ENCODE results near the gene PDGFD. TPM values are rescaled to one million over a fixed set of nuclear protein-coding genes. Genes with fewer than 3 reads are reported as not detected.

The PDGFD gene
- polyA plus RNA-seq, 1 donor (not counting 4 experiments of a cell fraction or from before 2014, with no cell fraction given), result 0.28 TPM

GRCh38 chr11:104106136-104106754 is 57.7 kb downstream of the PDGFD start:
- Histone ChIP-seq H4K20me1 (ENCODE audit: control insufficient read depth, extremely low read depth, insufficient read depth, low read length) (no peaks in the 10 kb centered on the region), H3K36me3 (ENCODE audit: control insufficient read depth in 2 of 2, extremely low read depth in 1 of 2, insufficient read depth in 2 of 2, low read length in 2 of 2) (no peaks in the 10 kb centered on the region), H2AFZ (ENCODE audit: control insufficient read depth, low read length) (no peak overlapping the region), H3K9ac (ENCODE audit: control insufficient read depth, extremely low read depth, insufficient read depth, low read length) (no peak overlapping the region), H3K9me1 (ENCODE audit: control insufficient read depth, extremely low read depth, insufficient read depth, low read length) (no peaks in the 10 kb centered on the region), H3K9me3 (ENCODE audit: control insufficient read depth, low read depth, low read length) (no peaks in the 10 kb centered on the region), H3K27me3 (ENCODE audit: control insufficient read depth, extremely low read depth, insufficient read depth, low read length) (no peaks in the 10 kb centered on the region), H3K27ac (ENCODE audit: control insufficient read depth, insufficient read depth, low read length) (no peak overlapping the region), H3K4me1 (ENCODE audit: control insufficient read depth, extremely low read depth, insufficient read depth, low read length) (no peaks in the 10 kb centered on the region), H3K4me2 (ENCODE audit: control insufficient read depth, extremely low read depth, insufficient read depth, low read depth, low read length) (no peak overlapping the region), H3K4me3 (ENCODE audit: control insufficient read depth in 2 of 3, extremely low read depth in 1 of 3, insufficient read depth in 2 of 3, low read depth in 1 of 3, low read length in 3 of 3) (no peak overlapping the region), H3K79me2 (ENCODE audit: control insufficient read depth, insufficient read depth, low read length) (no peaks in the 10 kb centered on the region)
- FAIRE-seq, result no peak
- dilution Hi-C loops (cut with MboI; ENCODE audit: extremely low pct_ligation_motif_present, low sequenced_read_pairs), result no loop called here
- TF ChIP-seq EZH2 (IDR thresholded peaks at IDR 0.05; ENCODE audit: low read length) (no peak), CTCF (optimal IDR thresholded peaks at IDR 0.05 in 1 of 3, IDR thresholded peaks at IDR 0.05 in 1 of 3, conservative IDR thresholded peaks at IDR 0.05 in 1 of 3; ENCODE audit: extremely low read depth in 1 of 3, insufficient read depth in 2 of 3, low read length in 3 of 3) (no peak)
- no peak for DNase-seq (ENCODE audit: low read depth, low spot score)

GRCh38 chr11:104105155-104105554 is 58.8 kb downstream of the PDGFD start:
- Histone ChIP-seq H3K4me2 (ENCODE audit: control insufficient read depth, extremely low read depth, insufficient read depth, low read depth, low read length) (no peak overlapping the region), H3K9me3 (ENCODE audit: control insufficient read depth, low read depth, low read length) (no peaks in the 10 kb centered on the region), H3K4me3 (ENCODE audit: control insufficient read depth in 2 of 3, extremely low read depth in 1 of 3, insufficient read depth in 2 of 3, low read depth in 1 of 3, low read length in 3 of 3) (no peak overlapping the region), H3K79me2 (ENCODE audit: control insufficient read depth, insufficient read depth, low read length) (no peaks in the 10 kb centered on the region), H3K4me1 (ENCODE audit: control insufficient read depth, extremely low read depth, insufficient read depth, low read length) (no peaks in the 10 kb centered on the region), H3K9ac (ENCODE audit: control insufficient read depth, extremely low read depth, insufficient read depth, low read length) (no peak overlapping the region), H3K9me1 (ENCODE audit: control insufficient read depth, extremely low read depth, insufficient read depth, low read length) (no peaks in the 10 kb centered on the region), H2AFZ (ENCODE audit: control insufficient read depth, low read length) (no peak overlapping the region), H3K27ac (ENCODE audit: control insufficient read depth, insufficient read depth, low read length) (no peak overlapping the region), H3K27me3 (ENCODE audit: control insufficient read depth, extremely low read depth, insufficient read depth, low read length) (no peaks in the 10 kb centered on the region), H4K20me1 (ENCODE audit: control insufficient read depth, extremely low read depth, insufficient read depth, low read length) (no peaks in the 10 kb centered on the region), H3K36me3 (ENCODE audit: control insufficient read depth in 2 of 2, extremely low read depth in 1 of 2, insufficient read depth in 2 of 2, low read length in 2 of 2) (no peaks in the 10 kb centered on the region)
- DNase-seq (ENCODE audit: low read depth, low spot score) (no peak), FAIRE-seq (no peak)
- no peak for TF ChIP-seq EZH2 (IDR thresholded peaks at IDR 0.05; ENCODE audit: low read length)
- TF ChIP-seq CTCF (optimal IDR thresholded peaks at IDR 0.05 in 1 of 3, IDR thresholded peaks at IDR 0.05 in 1 of 3, conservative IDR thresholded peaks at IDR 0.05 in 1 of 3; ENCODE audit: extremely low read depth in 1 of 3, insufficient read depth in 2 of 3, low read length in 3 of 3), result no peak
- dilution Hi-C loops (cut with MboI; ENCODE audit: extremely low pct_ligation_motif_present, low sequenced_read_pairs), result no loop called here
